Fibroblast of the aortic adventitia (primary cell): Measurements from ENCODE around the gene TBCK. TPM values are rescaled to one million over a fixed set of nuclear protein-coding genes. Genes with fewer than 3 reads are reported as not detected.

Experiments
- DNase-seq: peaks from one replicate; pipeline ENCODE4 v3.0.0-alpha.2; 2010; ENCODE audit warnings: low read depth
- H3K4me3 ChIP-seq: 2 replicates; pipeline ENCODE4 v1.5.1; 2011; ENCODE audit warnings: low read depth, mild to moderate bottlenecking, control low read depth, low read length, moderate library complexity
- total RNA-seq: library from RNA; depleted of rRNA; stranded (reverse); fragments of >200 nt; gene quantifications from 2 replicates; pipeline ENCODE4 v1.2.3, GENCODE V29; 2012; ENCODE audit warnings: low replicate concordance
- TF ChIP-seq, protein P1 (sequence below): IDR thresholded peaks from 2 replicates; pipeline ENCODE4 v1.5.1; 2011; ENCODE audit warnings: mild to moderate bottlenecking, low read length, control low read depth, inconsistent platforms; ENCODE audit not compliant: insufficient read depth

The TBCK gene
- total RNA-seq, 1 donor, result 59.7 TPM

DNA sequence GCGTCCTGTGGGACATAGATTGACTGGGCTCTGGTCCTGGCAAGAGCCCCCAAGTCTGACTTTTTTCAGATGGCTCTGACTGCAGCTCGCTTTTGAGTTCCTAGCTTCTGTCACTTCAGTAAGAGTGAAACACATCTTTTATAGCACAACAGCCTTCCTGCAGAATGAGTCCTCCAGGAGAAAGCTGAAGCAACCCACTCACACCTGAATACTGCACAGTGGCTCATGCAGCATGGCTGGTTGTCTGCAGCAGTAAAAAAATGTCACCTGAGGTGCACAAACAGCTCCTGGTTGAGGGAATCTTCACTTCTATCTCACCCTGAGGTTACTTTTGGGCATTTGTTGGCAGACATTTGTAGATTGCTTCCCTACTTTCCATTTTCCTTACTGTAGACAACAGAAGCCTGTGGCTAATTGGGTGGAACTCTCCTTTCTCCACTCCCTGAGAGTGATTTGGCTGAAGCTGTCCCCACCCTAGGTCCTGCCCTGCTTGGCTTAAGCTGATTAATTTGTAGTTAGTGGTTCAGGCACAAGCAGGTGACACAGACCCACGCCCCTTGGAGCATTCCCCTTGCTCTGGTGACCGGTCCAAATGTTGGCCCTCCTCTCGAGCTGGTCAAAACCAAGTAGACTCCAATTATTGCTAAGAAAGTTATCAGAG, 321.0 kb downstream of the TBCK start:
- TF ChIP-seq, protein P1, sequence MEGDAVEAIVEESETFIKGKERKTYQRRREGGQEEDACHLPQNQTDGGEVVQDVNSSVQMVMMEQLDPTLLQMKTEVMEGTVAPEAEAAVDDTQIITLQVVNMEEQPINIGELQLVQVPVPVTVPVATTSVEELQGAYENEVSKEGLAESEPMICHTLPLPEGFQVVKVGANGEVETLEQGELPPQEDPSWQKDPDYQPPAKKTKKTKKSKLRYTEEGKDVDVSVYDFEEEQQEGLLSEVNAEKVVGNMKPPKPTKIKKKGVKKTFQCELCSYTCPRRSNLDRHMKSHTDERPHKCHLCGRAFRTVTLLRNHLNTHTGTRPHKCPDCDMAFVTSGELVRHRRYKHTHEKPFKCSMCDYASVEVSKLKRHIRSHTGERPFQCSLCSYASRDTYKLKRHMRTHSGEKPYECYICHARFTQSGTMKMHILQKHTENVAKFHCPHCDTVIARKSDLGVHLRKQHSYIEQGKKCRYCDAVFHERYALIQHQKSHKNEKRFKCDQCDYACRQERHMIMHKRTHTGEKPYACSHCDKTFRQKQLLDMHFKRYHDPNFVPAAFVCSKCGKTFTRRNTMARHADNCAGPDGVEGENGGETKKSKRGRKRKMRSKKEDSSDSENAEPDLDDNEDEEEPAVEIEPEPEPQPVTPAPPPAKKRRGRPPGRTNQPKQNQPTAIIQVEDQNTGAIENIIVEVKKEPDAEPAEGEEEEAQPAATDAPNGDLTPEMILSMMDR, result no peak
- H3K4me3 ChIP-seq, result no peak overlapping the region

DNA sequence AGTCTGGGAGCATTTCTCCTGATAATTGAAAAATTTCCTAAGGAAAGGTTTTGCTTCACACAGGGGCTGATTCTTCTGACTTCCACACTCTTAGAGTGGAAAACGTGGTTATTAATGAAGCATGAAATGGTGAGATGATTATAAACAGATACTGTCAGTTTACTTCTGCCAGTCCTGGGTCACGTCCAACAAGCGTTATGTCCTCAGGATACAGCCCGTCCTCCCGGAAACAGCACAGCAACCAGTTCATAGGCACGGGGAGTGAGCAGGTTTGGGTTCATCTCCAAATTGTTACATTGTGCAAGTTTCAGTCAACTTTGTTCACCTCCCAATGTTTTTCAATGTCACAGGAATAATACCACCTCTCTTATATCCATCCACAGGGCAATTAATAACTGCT, 321.9 kb downstream of the TBCK start:
- DNase-seq, result no peak
- TF ChIP-seq, protein P1, result no peak
- H3K4me3 ChIP-seq, result no peak overlapping the region

More for the DNA sequence above, 321.0 kb downstream of the TBCK start:
- no peak for DNase-seq

DNA sequence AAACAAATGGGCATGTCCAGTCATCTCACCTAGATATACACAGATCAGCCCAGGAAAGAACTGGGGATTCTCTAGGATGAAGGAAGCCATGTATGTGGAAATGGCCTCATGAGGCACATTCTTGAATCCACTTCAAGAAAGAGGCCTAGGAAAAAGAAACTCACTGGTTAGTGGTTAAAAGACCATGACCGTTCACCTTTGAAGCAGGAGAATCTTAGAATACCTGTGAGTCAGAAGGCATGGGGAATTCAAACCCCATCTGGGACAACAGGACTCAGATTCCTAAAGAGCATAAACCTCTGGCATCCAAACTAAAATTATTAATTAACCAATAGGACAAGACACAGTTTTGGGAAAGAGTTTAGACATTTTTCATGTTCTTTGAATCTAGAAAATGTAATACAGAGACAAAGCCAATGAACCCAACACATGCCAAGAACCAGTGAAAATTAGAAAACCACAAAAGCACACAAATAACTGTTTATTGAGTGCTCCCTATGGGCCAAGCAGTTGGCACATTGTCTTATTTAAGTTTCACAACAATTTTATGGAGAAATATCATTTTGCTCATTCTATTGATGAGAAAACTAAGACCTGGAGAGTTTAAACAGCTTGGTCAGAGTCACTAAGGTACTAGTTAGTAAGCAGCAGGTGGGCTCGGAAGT, 323.2 kb downstream of the TBCK start:
- TF ChIP-seq, protein P1, result no peak
- no peak for DNase-seq
- H3K4me3 ChIP-seq, result no peak overlapping the region

DNA sequence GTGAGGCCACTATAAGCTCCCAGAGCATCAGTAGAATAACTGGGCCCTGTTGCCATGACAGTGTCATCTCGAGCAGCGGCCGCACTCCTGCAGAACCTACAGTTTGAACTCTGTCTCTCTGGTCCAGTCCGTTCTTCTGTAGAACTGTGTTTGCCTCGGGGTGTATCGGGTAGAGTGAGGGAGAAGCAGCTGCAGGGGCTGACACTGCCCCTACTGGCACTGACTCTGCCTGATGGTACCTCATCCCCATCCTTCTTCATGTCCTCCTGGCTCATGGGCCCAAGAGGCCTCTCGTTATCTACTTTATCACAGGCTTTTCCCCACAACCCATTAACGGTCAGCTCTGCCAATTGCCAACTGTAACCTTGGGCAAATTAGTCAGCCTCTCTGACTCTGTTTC, 324.3 kb downstream of the TBCK start:
- no peak overlapping the region for H3K4me3 ChIP-seq
- no peak for DNase-seq
- TF ChIP-seq, protein P1, result no peak

Other genes starting within 250 kb of the TBCK start
- gene AIMP1, start 341 bp upstream of the TBCK start, total RNA-seq, result 29.9 and 30.7 TPM in 2 replicates
- gene GIMD1, start 52.6 kb upstream of the TBCK start, total RNA-seq, result not detected in 2 replicates